ENCODE results near the gene VILL. TPM values are rescaled to one million over a fixed set of nuclear protein-coding genes. Genes with fewer than 3 reads are reported as not detected.
A peak's percentile ranks its signal among the peaks of the same experiment; 100 is the strongest.
"Not testable (repeated sequence)": the region's sequence is repeated elsewhere in the genome, so short reads cannot be mapped to it uniquely, and the experiment has no call there.

The VILL gene
- total RNA-seq, 2 donors from 2014 or later = 3.6 to 10.4 TPM

DNA sequence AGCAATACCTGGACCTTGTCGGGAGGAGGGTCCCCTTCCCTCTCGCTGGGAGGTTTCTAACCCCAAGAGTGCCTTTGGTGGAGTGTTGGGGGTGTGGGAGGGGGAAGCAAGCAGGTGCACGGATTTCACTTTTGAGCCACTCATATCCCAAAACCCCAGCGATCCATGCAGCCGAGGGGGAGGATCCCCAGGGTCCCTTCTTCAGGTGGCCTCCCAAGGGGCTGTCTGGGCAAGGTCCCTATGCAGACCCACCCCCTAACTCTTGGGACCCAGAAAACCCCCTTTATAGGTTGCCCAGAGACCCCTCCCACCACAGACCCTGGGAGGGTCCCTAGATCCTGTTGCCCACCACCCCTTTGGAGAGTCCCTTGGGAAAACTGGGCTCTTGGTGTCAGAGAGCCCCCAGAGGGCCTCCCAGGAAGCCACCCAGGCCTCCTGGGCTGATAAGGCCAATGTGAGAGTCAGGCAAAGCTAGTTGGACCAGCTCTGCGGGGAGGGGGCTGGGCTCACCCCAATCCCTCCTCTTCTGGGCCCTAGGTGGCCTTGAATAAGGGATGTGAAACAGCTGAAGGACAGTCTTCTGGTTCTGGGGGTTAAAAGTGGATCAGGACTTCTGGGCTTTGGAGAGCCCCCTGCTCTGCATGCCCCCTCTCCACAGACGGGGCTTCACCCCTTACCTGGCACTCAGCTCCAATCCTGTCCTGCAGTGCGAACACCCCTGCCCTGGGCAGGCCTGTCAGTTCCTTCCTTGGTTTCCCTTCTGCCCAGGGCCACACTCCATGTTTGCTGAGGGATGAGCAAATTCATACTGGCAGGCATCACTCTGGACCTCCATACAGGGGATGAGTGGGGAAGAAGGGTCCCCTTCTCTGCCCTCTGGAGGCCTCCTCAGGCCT is 39.8 kb downstream of the VILL start:
- DNase-seq = peak in 1 of 4 donors; percentile 50
- no peak overlapping the region for H3K4me3 ChIP-seq
- peak; percentile 23 for ATAC-seq
- TF ChIP-seq POLR2A (IDR thresholded peaks at IDR 0.05) (no peak), CTCF (IDR thresholded peaks at IDR 0.05) (no peak)
- no peaks in the 10 kb centered on the region for H3K9me3 ChIP-seq
- intact Hi-C loops (cut with DNase I) = no loop called here
- no peaks in the 10 kb centered on the region for H3K36me3 ChIP-seq (replicated peaks in 1 of 2; ENCODE audit: insufficient read depth in 1 of 2, low read depth in 2 of 2)
- peaks cover 25% of the 10 kb centered on the region for H3K4me1 ChIP-seq
- H3K27me3 ChIP-seq = no peaks in the 10 kb centered on the region
- WGBS, 2 donors = 35 to 68% methylated on average over 3 to 8 of the region's 8 CpGs
- H3K27ac ChIP-seq = peak overlapping the region in 3 of 4 donors; percentile 55 to 64 (median 62)

DNA sequence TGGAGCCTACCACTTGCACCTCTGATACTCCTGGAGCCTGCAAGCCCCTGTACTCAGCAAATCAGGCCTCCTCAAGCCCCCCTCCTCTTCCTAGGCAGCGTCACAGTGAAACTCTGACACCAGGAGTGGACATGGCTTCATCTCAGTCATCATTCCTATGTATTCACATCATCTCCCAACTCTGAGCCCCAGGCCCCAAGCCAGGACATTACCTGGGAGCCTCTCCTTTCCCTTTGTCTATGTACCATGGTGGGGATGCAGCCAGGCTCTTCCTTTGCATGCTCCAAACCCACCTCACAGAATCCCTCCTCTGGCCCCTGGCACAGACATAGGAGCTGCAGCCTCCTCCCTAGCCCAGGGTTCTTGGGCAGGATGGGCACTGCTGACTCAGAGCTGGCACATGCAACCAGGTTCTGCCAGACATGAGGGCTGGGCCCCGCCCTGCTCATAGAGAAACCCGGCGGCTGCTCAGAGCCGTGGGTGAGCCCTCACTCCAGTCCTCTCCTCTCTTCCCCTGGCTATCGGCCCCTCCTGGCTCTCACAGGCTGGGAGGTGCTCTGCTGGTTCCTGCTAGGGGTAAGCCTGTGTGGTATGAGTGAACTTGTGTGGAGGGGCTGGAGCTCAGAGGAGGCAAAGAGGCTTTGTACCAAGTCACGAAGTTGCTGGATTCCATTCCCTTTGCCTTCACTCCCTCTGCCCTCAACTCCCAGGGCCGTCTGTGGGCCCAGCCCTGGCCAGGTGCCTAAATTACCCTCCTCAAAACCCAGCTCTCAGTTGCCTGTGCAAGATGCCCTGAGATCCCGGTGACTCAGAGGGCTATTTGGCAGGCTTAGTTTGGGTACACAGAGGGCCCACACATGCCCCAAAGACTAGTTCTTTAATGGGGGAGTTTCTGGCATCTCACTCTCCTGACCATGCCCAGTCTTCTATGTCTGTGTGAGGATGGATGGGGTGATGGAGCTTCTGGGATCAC is 40.7 kb downstream of the VILL start:
- peak; percentile 34 for ATAC-seq

GRCh38 chr3:38032328-38032865 is 41.8 kb downstream of the VILL start:
- H3K9me3 ChIP-seq = no peaks in the 10 kb centered on the region
- TF ChIP-seq POLR2A (IDR thresholded peaks at IDR 0.05) = no peak
- TF ChIP-seq CTCF (IDR thresholded peaks at IDR 0.05) = no peak
- H3K27me3 ChIP-seq = no peaks in the 10 kb centered on the region
- no peak overlapping the region for H3K4me3 ChIP-seq
- WGBS, 2 donors = 73 to 100% methylated on average over 1 of the region's 1 CpG
- peaks cover 17% of the 10 kb centered on the region for H3K4me1 ChIP-seq
- H3K27ac ChIP-seq = no peak overlapping the region
- no peaks in the 10 kb centered on the region for H3K36me3 ChIP-seq (replicated peaks in 1 of 2; ENCODE audit: insufficient read depth in 1 of 2, low read depth in 2 of 2)
- intact Hi-C loops (cut with DNase I) = no loop called here
- DNase-seq (no peak), ATAC-seq (no peak)

More for the DNA sequence above, 40.7 kb downstream of the VILL start:
- Histone ChIP-seq H3K4me3 (no peak overlapping the region), H3K36me3 (replicated peaks in 1 of 2; ENCODE audit: insufficient read depth in 1 of 2, low read depth in 2 of 2) (no peaks in the 10 kb centered on the region), H3K27ac (peak overlapping the region in 3 of 4 donors; percentile 55 to 64 (median 62)), H3K9me3 (no peaks in the 10 kb centered on the region), H3K27me3 (no peaks in the 10 kb centered on the region), H3K4me1 (peaks cover 17% of the 10 kb centered on the region)
- WGBS, 2 donors = 38 to 61% methylated on average over 9 of the region's 9 CpGs
- no peak for TF ChIP-seq POLR2A (IDR thresholded peaks at IDR 0.05)
- no peak for TF ChIP-seq CTCF (IDR thresholded peaks at IDR 0.05)
- intact Hi-C loops (cut with DNase I) = no loop called here
- peak in 3 of 4 donors; percentile 53 to 78 (median 58) for DNase-seq

GRCh38 chr3:38033586-38033985 is 43.0 kb downstream of the VILL start:
- DNase-seq; H3K27ac ChIP-seq; ATAC-seq; H3K36me3 ChIP-seq (replicated peaks in 1 of 2; ENCODE audit: insufficient read depth in 1 of 2, low read depth in 2 of 2); H3K9me3 ChIP-seq; H3K27me3 ChIP-seq; H3K4me3 ChIP-seq; intact Hi-C loops (cut with DNase I): not testable (repeated sequence)
- WGBS, 2 donors = 86 to 94% methylated on average over 7 of the region's 7 CpGs
- H3K4me1 ChIP-seq = peaks cover 16% of the 10 kb centered on the region

GRCh38 chr3:38034335-38034734 is 43.7 kb downstream of the VILL start:
- H3K27ac ChIP-seq; ATAC-seq; intact Hi-C loops (cut with DNase I); H3K9me3 ChIP-seq; H3K4me3 ChIP-seq; DNase-seq; H3K36me3 ChIP-seq (replicated peaks in 1 of 2; ENCODE audit: insufficient read depth in 1 of 2, low read depth in 2 of 2); H3K27me3 ChIP-seq: not testable (repeated sequence)
- peaks cover 17% of the 10 kb centered on the region for H3K4me1 ChIP-seq
- WGBS, 2 donors = 86% methylated on average over 9 of the region's 9 CpGs

Measured in body of pancreas (tissue), 4 donors.